T-helper 2 cell treated with Interferon-gamma antibody and Interleukin-4, amounts not matched to agents 5 μg/mL and 100 μg/mL, for 36 hours (primary cell): Measurements from ENCODE around the gene UTF1.

Source experiments
- DNase-seq: peaks from one replicate; pipeline ENCODE4 v3.0.0; 2021; ENCODE audit warnings: low spot score
- H3K27ac Mint-ChIP-seq: one replicate; pipeline ENCODE4 v1.8.0; 2021; ENCODE audit warnings: mild to moderate bottlenecking, mixed read lengths
- H3K27me3 Mint-ChIP-seq: one replicate; pipeline ENCODE4 v1.8.0; 2021; ENCODE audit warnings: low read depth, mixed read lengths
- H3K36me3 Mint-ChIP-seq: one replicate; pipeline ENCODE4 v1.8.0; 2021; ENCODE audit warnings: low read depth, mixed read lengths
- H3K4me1 Mint-ChIP-seq: one replicate; pipeline ENCODE4 v1.8.0; 2021; ENCODE audit warnings: low read depth, mixed read lengths
- H3K4me3 Mint-ChIP-seq: one replicate; pipeline ENCODE4 v1.8.0; 2022; ENCODE audit warnings: mild to moderate bottlenecking, moderate library complexity, mixed read lengths
- H3K9me3 Mint-ChIP-seq: one replicate; pipeline ENCODE4 v1.8.0; 2021; ENCODE audit warnings: mixed read lengths

UTF1 gene

DNA sequence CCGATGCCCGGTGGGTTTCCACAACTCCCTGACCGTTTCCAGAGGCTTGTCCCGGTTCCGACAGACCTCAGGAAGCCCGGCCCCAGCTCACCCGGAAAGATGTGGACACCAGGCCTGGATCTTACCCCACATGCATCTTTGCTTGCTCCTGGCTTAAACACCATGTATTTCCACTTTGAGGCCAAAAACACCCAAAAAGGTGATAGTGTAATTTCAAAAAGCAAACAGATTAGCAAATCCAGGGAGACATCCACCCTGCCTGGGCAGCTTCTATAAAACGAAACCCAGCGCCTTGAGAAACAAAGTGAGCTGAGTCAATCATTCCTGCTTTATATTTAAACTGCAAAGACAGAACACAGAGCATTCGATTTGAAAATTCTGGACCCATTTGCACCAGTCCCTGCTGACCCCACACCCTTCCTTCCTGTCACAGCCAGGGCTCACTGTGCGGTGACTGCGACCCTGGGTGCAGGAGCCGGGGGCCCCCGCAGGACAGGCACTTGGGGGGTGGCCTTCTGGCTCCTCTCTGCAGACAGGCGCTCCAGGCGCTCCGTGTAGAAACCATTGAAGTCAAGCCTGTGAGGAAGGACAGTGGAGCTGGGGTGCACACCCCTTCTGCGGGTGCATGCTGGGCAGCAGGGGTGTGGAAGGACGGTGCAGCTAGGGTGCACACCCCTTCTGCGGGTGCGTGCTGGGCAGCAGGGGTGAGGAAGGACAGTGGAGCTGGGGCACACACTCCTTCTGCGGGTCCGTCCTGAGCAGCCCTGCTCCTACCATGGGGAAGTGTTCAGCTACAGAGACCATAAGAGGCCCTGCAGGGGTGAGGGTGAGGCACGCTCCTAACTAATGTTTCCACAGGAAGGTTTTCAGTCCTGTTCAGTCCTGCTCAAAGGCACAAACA lies 49.6 kb downstream of the UTF1 start:
- H3K27me3 Mint-ChIP-seq = no peaks in the 10 kb centered on the region
- H3K36me3 Mint-ChIP-seq = peaks cover 29% of the 10 kb centered on the region
- no peak overlapping the region for H3K4me3 Mint-ChIP-seq
- no peaks in the 10 kb centered on the region for H3K9me3 Mint-ChIP-seq
- DNase-seq = no peak
- peaks cover 24% of the 10 kb centered on the region for H3K4me1 Mint-ChIP-seq
- peak overlapping the region; percentile 45 for H3K27ac Mint-ChIP-seq

GRCh38 chr10:133280391-133281059 lies 50.5 kb downstream of the UTF1 start:
- no peak for DNase-seq
- Mint-ChIP-seq H3K9me3 (no peaks in the 10 kb centered on the region), H3K27ac (no peak overlapping the region), H3K4me1 (peaks cover 23% of the 10 kb centered on the region), H3K36me3 (peaks cover 35% of the 10 kb centered on the region), H3K27me3 (no peaks in the 10 kb centered on the region), H3K4me3 (no peak overlapping the region)

DNA sequence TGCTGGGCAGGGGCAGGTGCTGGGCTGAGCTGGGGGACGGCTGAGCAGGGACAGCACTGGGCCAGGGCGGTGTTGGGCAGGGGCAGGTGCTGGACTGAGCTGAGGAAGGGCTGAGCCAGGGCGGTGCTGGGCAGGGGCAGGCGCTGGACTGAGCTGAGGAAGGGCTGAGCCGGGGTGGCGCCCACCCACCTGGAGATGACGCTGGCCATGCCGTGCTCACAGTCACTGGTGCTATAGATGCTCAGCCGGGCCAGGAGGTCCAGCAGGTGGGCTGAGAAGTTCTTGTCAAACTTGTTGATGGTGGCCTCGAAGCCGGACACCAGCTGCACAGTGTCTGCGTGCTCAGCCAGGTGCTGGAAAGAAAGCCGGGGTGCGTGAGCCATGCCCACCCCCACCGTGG lies 51.1 kb downstream of the UTF1 start:
- Mint-ChIP-seq H3K27ac (no peak overlapping the region), H3K4me1 (peaks cover 23% of the 10 kb centered on the region), H3K36me3 (peaks cover 36% of the 10 kb centered on the region), H3K27me3 (no peaks in the 10 kb centered on the region), H3K9me3 (no peaks in the 10 kb centered on the region), H3K4me3 (no peak overlapping the region)
- DNase-seq = no peak
